ENCODE data around the gene TP53I11.

Gene TP53I11

DNA sequence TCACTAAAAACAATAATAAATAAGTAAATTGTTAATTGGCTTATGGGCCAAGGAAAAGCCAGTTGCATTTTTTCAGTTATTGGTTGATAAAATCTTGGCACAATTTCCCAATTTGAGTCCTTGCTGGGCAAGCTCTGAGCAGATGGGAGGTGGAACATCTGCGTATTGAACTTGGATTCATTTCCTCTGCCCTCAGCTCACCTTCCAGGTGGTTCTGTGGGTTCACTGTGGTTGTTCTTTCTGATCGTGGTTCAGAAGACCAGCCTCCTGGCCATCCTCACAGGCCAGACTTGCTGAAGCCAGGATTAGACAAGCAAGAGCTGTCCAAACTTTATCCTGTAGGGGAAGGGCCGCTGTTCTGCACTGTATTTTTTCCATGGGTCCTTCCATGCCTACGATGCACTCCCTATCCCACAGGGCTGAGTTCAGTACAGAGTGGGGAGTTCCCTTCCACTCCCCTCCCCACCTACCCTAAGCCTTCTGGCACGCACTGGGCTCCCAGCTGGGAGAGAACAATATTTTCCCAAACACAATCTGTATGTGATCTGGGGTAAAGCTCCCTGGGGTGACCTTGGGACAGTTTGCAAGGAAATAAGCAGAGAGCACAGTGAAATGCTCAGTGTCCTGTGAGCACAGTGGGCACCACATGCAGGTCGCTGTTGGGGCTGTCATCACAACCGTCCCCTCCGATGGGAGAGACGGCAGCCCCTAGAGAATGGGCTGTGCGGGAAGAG, 43.5 kb upstream of the TP53I11 start:
- POLR2A ChIA-PET: no interaction called here
- no peak overlapping the region for H3K4me3 ChIP-seq (ENCODE audit: low read depth, low read length)
- CTCF ChIA-PET: no interaction called here
- TF ChIP-seq, protein P1, sequence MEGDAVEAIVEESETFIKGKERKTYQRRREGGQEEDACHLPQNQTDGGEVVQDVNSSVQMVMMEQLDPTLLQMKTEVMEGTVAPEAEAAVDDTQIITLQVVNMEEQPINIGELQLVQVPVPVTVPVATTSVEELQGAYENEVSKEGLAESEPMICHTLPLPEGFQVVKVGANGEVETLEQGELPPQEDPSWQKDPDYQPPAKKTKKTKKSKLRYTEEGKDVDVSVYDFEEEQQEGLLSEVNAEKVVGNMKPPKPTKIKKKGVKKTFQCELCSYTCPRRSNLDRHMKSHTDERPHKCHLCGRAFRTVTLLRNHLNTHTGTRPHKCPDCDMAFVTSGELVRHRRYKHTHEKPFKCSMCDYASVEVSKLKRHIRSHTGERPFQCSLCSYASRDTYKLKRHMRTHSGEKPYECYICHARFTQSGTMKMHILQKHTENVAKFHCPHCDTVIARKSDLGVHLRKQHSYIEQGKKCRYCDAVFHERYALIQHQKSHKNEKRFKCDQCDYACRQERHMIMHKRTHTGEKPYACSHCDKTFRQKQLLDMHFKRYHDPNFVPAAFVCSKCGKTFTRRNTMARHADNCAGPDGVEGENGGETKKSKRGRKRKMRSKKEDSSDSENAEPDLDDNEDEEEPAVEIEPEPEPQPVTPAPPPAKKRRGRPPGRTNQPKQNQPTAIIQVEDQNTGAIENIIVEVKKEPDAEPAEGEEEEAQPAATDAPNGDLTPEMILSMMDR (IDR thresholded peaks at IDR 0.05; ENCODE audit: insufficient read depth, low read length, missing control alignments): no peak
- no peak for DNase-seq (ENCODE audit: low read depth, low spot score)

DNA sequence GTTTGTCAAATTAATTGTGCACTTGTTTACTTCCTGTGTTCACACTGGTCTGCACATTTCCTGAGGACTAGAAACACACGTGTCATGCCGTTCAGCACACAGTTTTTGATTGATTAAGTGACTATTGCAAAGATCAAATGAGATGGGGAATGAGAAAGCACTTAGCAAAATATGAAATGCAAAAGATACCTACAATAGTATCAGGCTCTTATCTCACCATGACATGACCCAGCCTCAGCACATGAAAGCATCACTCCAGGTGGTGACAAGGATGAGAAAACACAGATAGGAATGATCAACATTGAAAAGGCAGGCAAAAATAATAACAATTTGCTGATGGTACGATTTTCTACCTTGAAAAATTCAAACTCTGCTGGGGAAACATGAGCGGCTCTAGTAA, 42.1 kb upstream of the TP53I11 start:
- CTCF ChIA-PET: no interaction called here
- no peak overlapping the region for H3K4me3 ChIP-seq (ENCODE audit: low read depth, low read length)
- TF ChIP-seq, protein P1 (IDR thresholded peaks at IDR 0.05; ENCODE audit: insufficient read depth, low read length, missing control alignments): no peak
- no peak for DNase-seq (ENCODE audit: low read depth, low spot score)
- POLR2A ChIA-PET: no interaction called here

DNA sequence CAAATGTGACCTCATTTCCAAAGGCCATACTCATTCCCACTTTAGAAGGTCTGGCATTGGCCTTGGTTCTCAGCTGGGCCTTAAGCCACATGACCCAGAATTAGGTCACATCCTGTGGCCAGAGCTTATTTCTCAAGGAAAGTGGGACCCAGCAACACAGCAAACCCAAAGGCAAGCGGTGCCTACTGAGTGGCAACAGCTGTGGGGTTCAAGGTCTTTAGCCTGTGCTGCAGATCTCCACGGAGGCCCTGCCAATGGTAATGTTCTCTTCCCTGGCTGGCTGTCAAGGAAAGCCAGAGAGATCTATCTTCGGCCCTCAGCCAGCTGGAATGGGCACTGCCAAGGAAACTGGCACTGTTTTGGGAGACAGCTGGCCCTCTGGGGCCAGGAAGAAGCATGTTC, 41.5 kb upstream of the TP53I11 start:
- DNase-seq (ENCODE audit: low read depth, low spot score): no peak
- TF ChIP-seq, protein P1 (IDR thresholded peaks at IDR 0.05; ENCODE audit: insufficient read depth, low read length, missing control alignments): no peak
- ChIA-PET POLR2A (no interaction called here), CTCF (no interaction called here)
- no peak overlapping the region for H3K4me3 ChIP-seq (ENCODE audit: low read depth, low read length)

DNA sequence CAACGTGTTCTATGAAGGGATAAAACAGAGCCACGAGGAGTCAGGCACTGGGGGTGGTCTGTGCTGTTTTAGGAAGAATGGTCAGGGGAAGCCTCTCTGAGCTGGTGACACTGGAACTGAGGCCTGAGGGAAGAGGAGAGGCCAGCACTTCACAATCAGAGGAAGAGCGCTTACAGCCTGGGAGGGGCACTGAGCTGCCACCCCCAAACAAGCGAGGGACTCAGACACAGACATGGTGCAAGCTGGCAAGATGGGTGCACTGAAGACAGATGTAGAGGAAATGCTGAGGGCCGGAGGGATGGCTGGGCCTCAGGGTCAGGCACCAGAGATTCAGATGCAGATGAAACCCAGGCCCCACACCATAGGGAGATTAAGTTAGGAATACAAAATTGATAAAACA, 40.0 kb upstream of the TP53I11 start:
- DNase-seq (ENCODE audit: low read depth, low spot score): no peak
- TF ChIP-seq, protein P1 (IDR thresholded peaks at IDR 0.05; ENCODE audit: insufficient read depth, low read length, missing control alignments): no peak
- H3K4me3 ChIP-seq (ENCODE audit: low read depth, low read length): no peak overlapping the region
- ChIA-PET POLR2A (no interaction called here), CTCF (no interaction called here)

DNA sequence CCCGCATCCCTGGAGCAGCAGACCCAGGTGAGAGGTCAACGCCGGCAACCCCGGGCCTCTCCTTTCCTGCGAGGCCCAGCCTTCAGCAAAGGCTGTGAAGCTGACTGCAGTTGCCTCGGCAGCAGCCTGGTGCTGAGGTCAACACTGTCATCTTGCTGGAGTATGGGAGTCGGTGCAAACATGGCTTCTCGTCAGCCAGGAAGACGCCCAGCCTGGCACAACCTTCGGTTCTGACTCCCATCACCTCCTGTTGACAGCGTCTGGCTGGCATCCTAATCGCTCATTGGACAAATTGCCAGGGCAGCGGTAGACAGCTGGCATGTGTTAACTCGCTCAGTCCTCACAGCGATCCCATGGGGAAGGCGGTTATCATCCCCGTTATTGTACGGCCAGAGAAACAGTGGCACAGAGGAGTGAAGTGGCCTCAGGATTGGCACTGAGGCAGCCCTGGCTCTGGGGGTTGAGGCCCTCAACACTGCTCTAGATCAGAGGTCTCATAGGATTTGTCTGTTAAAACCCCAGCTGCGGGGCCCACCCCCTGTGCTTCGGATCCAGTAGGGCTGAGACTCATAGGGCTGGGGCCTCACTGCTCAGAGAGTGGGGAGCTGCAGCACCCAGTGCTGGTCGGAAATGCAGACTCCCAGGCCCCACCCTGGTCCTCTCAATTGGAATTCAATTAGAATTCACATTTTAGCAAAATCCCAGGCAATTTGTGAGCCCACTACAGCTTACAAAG, 39.3 kb upstream of the TP53I11 start:
- ChIA-PET CTCF (no interaction called here), POLR2A (no interaction called here)
- DNase-seq (ENCODE audit: low read depth, low spot score): no peak
- TF ChIP-seq, protein P1 (IDR thresholded peaks at IDR 0.05; ENCODE audit: insufficient read depth, low read length, missing control alignments): no peak
- H3K4me3 ChIP-seq (ENCODE audit: low read depth, low read length): no peak overlapping the region

DNA sequence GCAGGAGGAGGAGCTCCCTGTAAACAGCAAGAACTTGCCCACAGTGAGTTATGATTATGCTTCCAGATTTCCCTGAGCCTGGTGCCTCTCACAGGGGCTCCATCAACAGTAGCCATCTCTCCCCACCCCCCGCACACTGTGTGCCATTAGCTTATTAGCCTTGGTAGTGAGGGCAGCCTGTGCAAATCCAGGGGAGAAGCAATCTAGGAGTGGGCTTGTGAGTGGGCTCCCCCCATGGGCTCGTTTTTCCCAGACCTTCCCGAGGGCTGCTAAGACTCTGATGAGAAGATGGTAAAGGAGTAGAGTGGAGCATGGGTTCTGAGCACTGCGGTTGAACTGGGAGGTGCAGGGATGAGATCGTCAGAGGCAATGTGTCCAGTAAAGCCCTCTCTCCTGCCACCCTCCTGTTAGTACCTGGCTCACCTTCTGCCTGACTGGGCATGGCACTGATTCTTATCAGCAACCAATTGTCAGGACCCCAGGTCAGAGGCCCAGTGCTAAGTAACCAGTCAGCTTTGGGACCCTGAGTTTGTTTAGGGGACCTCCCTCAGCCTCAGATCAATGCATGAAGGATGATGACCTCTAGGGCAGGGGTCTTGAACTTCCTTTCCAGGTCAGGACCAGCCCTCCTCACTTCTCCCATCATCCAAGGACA, 38.4 kb upstream of the TP53I11 start:
- no peak for DNase-seq (ENCODE audit: low read depth, low spot score)
- TF ChIP-seq, protein P1 (IDR thresholded peaks at IDR 0.05; ENCODE audit: insufficient read depth, low read length, missing control alignments): no peak
- ChIA-PET POLR2A (no interaction called here), CTCF (no interaction called here)
- H3K4me3 ChIP-seq (ENCODE audit: low read depth, low read length): no peak overlapping the region

Measured in AG04449 (cell line).